ENCODE data around the gene SEMA6D.

DNA sequence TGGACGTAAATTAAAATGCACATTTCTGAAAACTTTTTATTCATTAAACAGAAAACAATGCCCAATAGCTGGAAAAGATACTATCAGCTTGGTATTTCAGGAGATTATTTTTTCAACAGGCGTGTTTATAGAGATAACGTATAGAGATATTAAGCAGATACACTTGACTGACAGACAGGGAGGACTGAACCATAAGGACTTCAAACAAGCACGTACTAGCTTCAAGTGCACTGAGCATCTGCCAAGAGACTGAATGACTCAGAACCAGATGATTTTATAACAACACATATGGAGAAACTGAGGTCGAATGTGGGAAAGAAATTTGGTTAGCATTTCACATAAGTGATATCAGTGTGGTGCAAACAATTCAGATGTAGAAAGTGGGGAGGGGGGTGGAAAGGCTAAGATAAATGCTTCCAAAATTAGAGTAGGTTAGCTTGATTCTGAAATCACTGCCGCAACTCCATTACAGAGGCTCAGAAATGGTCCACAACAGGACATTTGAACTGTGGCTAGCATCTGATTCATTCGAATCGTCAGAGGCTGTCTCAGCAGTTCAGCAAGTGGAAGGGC is 103.5 kb downstream of the SEMA6D start:
- TF ChIP-seq, protein P1, sequence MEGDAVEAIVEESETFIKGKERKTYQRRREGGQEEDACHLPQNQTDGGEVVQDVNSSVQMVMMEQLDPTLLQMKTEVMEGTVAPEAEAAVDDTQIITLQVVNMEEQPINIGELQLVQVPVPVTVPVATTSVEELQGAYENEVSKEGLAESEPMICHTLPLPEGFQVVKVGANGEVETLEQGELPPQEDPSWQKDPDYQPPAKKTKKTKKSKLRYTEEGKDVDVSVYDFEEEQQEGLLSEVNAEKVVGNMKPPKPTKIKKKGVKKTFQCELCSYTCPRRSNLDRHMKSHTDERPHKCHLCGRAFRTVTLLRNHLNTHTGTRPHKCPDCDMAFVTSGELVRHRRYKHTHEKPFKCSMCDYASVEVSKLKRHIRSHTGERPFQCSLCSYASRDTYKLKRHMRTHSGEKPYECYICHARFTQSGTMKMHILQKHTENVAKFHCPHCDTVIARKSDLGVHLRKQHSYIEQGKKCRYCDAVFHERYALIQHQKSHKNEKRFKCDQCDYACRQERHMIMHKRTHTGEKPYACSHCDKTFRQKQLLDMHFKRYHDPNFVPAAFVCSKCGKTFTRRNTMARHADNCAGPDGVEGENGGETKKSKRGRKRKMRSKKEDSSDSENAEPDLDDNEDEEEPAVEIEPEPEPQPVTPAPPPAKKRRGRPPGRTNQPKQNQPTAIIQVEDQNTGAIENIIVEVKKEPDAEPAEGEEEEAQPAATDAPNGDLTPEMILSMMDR (IDR thresholded peaks at IDR 0.05), result no peak
- no peak for TF ChIP-seq POLR2A (IDR thresholded peaks at IDR 0.05)

Measured in right lobe of liver (tissue), 4 donors.